Right lobe of liver (tissue), 4 donors: ENCODE data around the gene TPM2.

ENCODE experiments used
- CTCF ChIP-seq, 4 donors: fragments of 200-600 bp in 3 of 4; fragments of 450-650 bp in 1 of 4; IDR thresholded peaks; one replicate each; pipeline versions ENCODE4 v1.5.1 to v1.8.0; 2016 to 2022; ENCODE audit warnings: antibody characterized with exemption in 4 of 4, mild to moderate bottlenecking in 2 of 4
- POLR2A ChIP-seq: fragments of 450-650 bp; IDR thresholded peaks from one replicate; pipeline ENCODE4 v1.6.1; 2017; ENCODE audit warnings: antibody characterized with exemption, mild to moderate bottlenecking
- donor health status: DM: no; HTN: no; CAD: no.
- donor health status: DM: no; HTN: no; CAD: no.
- donor health status: DM: no; HTN: yes; CAD: no.

DNA sequence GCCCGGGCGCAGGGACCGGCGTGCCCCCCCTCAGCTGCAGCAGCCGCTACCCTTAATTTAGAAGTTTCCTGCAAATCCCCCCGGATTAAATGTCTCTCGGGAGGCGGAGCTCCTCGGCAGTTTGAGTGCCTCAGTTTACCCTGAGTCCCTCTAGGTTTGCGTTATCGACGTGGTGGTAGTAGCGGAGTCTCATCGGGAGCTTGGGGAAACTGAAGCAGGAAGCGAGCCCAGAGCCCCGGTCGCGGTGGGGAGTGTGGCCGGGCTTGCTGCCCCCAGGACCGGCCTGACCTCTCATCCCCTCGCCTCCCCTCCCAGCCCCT lies 529 bp upstream of the TPM2 start:
- TF ChIP-seq CTCF (IDR thresholded peaks at IDR 0.05), result no peak
- no peak for TF ChIP-seq POLR2A
